HCT116 (cell line): ENCODE measurements around the gene ABCC2. TPM values are rescaled to one million over a fixed set of nuclear protein-coding genes. Genes with fewer than 3 reads are reported as not detected.

Experiments
- ATAC-seq: fragments of 200-7000 bp; cut with Tn5 transposase; 2 replicates; pipeline ENCODE4 v1.9.1; 2020; ENCODE audit warnings: mild to moderate bottlenecking, moderate library complexity
- BruUV-seq: library from RNA; stranded (reverse); fragments of 400-500 nt; replicated peaks from 2 replicates; lab custom pipeline; 2021; lab: Mats Ljungman, UMichigan
- CTCF ChIA-PET: fragments of 300-600 bp; sonication (Branson Sonifier 250); formaldehyde crosslinking; loops from one replicate; lab custom pipeline; 2021; ENCODE audit warnings: antibody characterized with exemption; lab: Charles Lee
- POLR2A ChIA-PET: fragments of 300-600, 350-600 bp; sonication (Branson Sonifier 250); formaldehyde crosslinking; loops from one replicate; lab custom pipeline; 2021; ENCODE audit warnings: antibody characterized with exemption; lab: Charles Lee
- RAD21 ChIA-PET, 2 experiments: fragments of 300-600 bp; sonication (Branson Sonifier 250); formaldehyde crosslinking; loops; one replicate each; lab custom pipeline; 2023; ENCODE audit warnings: low total read pairs in 2 of 2; ENCODE audit not compliant: uncharacterized antibody in 2 of 2, unreplicated experiment in 2 of 2, low non-redundant PET in 1 of 2; lab: Charles Lee
- DNase-seq: peaks from one replicate; pipeline ENCODE4 v3.0.0-alpha.2; 2010; ENCODE audit warnings: low read depth, low spot score
- H2AFZ ChIP-seq: fragments of 200-600 bp; shearing (Covaris generic), sonication (generic); 2 replicates; pipeline ENCODE4 v1.6.1; 2017; ENCODE audit warnings: low read depth, mixed run types, mixed read lengths, antibody characterized with exemption, low read length; ENCODE audit not compliant: poor library complexity, severe bottlenecking
- H3K27ac ChIP-seq: 2 replicates; pipeline ENCODE4 v1.5.1; 2012; ENCODE audit warnings: low read depth, low read length
- H3K27me3 ChIP-seq: fragments of 200-600 bp; sonication (generic); 2 replicates; pipeline ENCODE4 v1.6.1; 2016; ENCODE audit warnings: mixed run types, low read length, mixed read lengths; ENCODE audit not compliant: insufficient read depth
- H3K36me3 ChIP-seq, 2 experiments: fragments of 200-500 bp in 1 of 2; fragments of 200-600 bp in 1 of 2; sonication (Bioruptor generic) in 1 of 2; sonication (generic) in 1 of 2; 2 replicates each; pipeline versions ENCODE4 v1.5.1 to v1.6.1; 2014 to 2016; ENCODE audit warnings: low read length in 2 of 2, inconsistent platforms in 1 of 2, mixed read lengths in 1 of 2, mixed run types in 1 of 2; ENCODE audit not compliant: insufficient read depth in 2 of 2, control insufficient read depth in 1 of 2
- H3K4me1 ChIP-seq, 2 experiments: fragments of 200-600 bp in 1 of 2; sonication (generic) in 1 of 2; 2 replicates each; pipeline versions ENCODE4 v1.5.1 to v1.6.1; 2012 to 2017; ENCODE audit warnings: low read length in 2 of 2, inconsistent platforms in 1 of 2, mild to moderate bottlenecking in 1 of 2, mixed read lengths in 1 of 2, mixed run types in 1 of 2, moderate library complexity in 1 of 2; ENCODE audit not compliant: insufficient read depth in 2 of 2, control insufficient read depth in 1 of 2
- H3K4me2 ChIP-seq: fragments of 200-600 bp; sonication (generic); 2 replicates; pipeline ENCODE4 v1.6.1; 2017; ENCODE audit warnings: mixed run types, low read length, mixed read lengths
- H3K4me3 ChIP-seq, 2 experiments: fragments of 200-600 bp in 1 of 2; sonication (generic) in 1 of 2; replicated peaks in 1 of 2; 2 replicates each; pipeline ENCODE4 v1.5.1; 2011 to 2016; ENCODE audit warnings: low read length in 2 of 2, control low read depth in 1 of 2, low read depth in 1 of 2, mild to moderate bottlenecking in 1 of 2, mixed read lengths in 1 of 2, mixed run types in 1 of 2
- H3K79me2 ChIP-seq: fragments of 200-600 bp; sonication (generic); 2 replicates; pipeline ENCODE4 v1.6.1; 2017; ENCODE audit warnings: mild to moderate bottlenecking, mixed run types, low read length, moderate library complexity, mixed read lengths; ENCODE audit not compliant: insufficient read depth
- H3K9ac ChIP-seq: fragments of 200-600 bp; sonication (generic); 2 replicates; pipeline ENCODE4 v1.6.1; 2016; ENCODE audit warnings: low read length, mixed read lengths
- H3K9me2 ChIP-seq: fragments of 200-600 bp; sonication (generic), shearing (Covaris generic); 2 replicates; pipeline ENCODE4 v1.6.1; 2017; ENCODE audit warnings: mixed run types, mild to moderate bottlenecking, moderate library complexity; ENCODE audit not compliant: insufficient read depth
- H3K9me3 ChIP-seq, 2 experiments: fragments of 200-500 bp in 1 of 2; fragments of 200-600 bp in 1 of 2; sonication (Bioruptor generic) in 1 of 2; sonication (generic) in 1 of 2; 2 replicates each; pipeline ENCODE4 v1.6.1; 2014 to 2017; ENCODE audit warnings: low read length in 2 of 2, mixed read lengths in 2 of 2, inconsistent platforms in 1 of 2, low read depth in 1 of 2, mild to moderate bottlenecking in 1 of 2, mixed run types in 1 of 2, moderate library complexity in 1 of 2; ENCODE audit not compliant: control insufficient read depth in 1 of 2, insufficient read depth in 1 of 2
- H4K20me1 ChIP-seq: fragments of 200-600 bp; sonication (generic), shearing (Covaris generic); 2 replicates; pipeline ENCODE4 v1.6.1; 2017; ENCODE audit warnings: mixed run types, mild to moderate bottlenecking, moderate library complexity; ENCODE audit not compliant: insufficient read depth
- ATF3 ChIP-seq: IDR thresholded peaks from 2 replicates; pipeline ENCODE4 v1.6.1; 2012
- EGR1 ChIP-seq: IDR thresholded peaks from 2 replicates; pipeline ENCODE4 v1.6.1; 2012; ENCODE audit warnings: low read depth
- RAD21 ChIP-seq: IDR thresholded peaks from 2 replicates; pipeline ENCODE4 v1.6.1; 2012; ENCODE audit warnings: low read depth, mild to moderate bottlenecking
- SIN3A ChIP-seq: IDR thresholded peaks from 2 replicates; pipeline ENCODE4 v1.6.1; 2012; ENCODE audit warnings: low read depth
- YY1 ChIP-seq: IDR thresholded peaks from 2 replicates; pipeline ENCODE4 v1.6.1; 2011; ENCODE audit warnings: low read length, low read depth, moderate library complexity, mild to moderate bottlenecking; ENCODE audit not compliant: insufficient replicate concordance; ENCODE audit errors: extremely low read depth
- intact Hi-C: fragments of 100-400 bp; cut with micrococcal nuclease; formaldehyde crosslinking; loops from 2 replicates; pipeline ENCODE4 v1.10.0; 2022
- total RNA-seq: library from RNA; stranded (reverse); gene quantifications from one replicate; pipeline ENCODE4 v1.2.1, GENCODE V29; 2021; ENCODE audit not compliant: unreplicated experiment
- TF ChIP-seq, protein P1 (sequence below), 3 experiments: fragments of 200-600 bp in 1 of 3; sonication (generic) in 1 of 3; IDR thresholded peaks in 2 of 3; conservative IDR thresholded peaks in 1 of 3; 2 replicates each; pipeline ENCODE4 v1.5.1; 2012 to 2017; ENCODE audit warnings: low read depth in 2 of 3, low read length in 2 of 3, antibody characterized with exemption in 1 of 3, borderline replicate concordance in 1 of 3, control low read depth in 1 of 3, mild to moderate bottlenecking in 1 of 3, mixed read lengths in 1 of 3, mixed run types in 1 of 3, moderate library complexity in 1 of 3; ENCODE audit not compliant: insufficient read depth in 1 of 3

The ABCC2 gene
- total RNA-seq, 1 experiment from 2014 or later, result 88.2 TPM

DNA sequence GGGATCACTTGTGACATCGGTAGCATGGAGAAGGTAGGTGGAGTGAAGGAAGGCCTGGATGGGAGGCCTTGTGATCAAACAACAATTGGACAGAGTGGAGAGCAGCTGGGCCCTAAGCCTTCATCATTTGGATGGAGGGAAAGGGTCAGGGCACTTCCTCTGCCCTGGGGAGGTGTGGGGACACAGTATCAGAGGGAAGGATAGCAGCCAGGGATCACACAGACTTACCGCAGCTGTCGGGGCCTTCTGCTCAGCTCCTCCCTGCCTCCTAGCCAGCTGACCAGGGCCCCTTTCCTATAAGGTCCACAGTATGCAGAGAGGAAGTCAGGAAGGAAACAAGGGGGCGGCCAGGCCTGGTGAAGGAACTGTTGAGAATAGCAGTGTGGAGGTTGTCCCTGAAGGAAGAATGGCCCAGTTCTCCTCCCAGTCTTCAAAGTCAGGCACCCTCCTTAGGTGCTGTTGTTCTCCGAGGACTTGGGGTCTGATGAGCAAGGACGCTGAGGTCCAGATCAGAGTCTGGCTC is 62.1 kb downstream of the ABCC2 start (continued):
- TF ChIP-seq YY1 (no peak), EGR1 (no peak), SIN3A (no peak)

GRCh38 chr10:99845837-99846382 is 63.5 kb downstream of the ABCC2 start:
- H3K27me3 ChIP-seq, result no peaks in the 10 kb centered on the region
- H3K9ac ChIP-seq, result no peak overlapping the region
- H3K4me1 ChIP-seq, result no peaks in the 10 kb centered on the region
- POLR2A ChIA-PET, result interaction anchor here (0.8 to 1.2 kb wide), 4 partner anchors 114 to 250 kb away, joined by 3 to 4 read pairs (median 3); partner anchors contain the start of genes COX15 and CUTC
- 0 out of 2 replicates have a peak overlapping the region, but pooled peaks have one; percentile 2 for H3K27ac ChIP-seq
- H2AFZ ChIP-seq, result peak overlapping the region; percentile 7
- no peaks in the 10 kb centered on the region for H3K9me3 ChIP-seq
- no peak overlapping the region for H3K4me3 ChIP-seq
- no TSS peak for BruUV-seq
- peak; percentile 64 for TF ChIP-seq YY1
- TF ChIP-seq, protein P1, sequence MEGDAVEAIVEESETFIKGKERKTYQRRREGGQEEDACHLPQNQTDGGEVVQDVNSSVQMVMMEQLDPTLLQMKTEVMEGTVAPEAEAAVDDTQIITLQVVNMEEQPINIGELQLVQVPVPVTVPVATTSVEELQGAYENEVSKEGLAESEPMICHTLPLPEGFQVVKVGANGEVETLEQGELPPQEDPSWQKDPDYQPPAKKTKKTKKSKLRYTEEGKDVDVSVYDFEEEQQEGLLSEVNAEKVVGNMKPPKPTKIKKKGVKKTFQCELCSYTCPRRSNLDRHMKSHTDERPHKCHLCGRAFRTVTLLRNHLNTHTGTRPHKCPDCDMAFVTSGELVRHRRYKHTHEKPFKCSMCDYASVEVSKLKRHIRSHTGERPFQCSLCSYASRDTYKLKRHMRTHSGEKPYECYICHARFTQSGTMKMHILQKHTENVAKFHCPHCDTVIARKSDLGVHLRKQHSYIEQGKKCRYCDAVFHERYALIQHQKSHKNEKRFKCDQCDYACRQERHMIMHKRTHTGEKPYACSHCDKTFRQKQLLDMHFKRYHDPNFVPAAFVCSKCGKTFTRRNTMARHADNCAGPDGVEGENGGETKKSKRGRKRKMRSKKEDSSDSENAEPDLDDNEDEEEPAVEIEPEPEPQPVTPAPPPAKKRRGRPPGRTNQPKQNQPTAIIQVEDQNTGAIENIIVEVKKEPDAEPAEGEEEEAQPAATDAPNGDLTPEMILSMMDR (IDR thresholded peaks at IDR 0.05 in 2 of 3, conservative IDR thresholded peaks at IDR 0.05 in 1 of 3; ENCODE audit: borderline replicate concordance in 1 of 3, insufficient read depth in 1 of 3, low read depth in 2 of 3, low read length in 2 of 3), result peak; percentile 95 to 100 (median 97)
- peak; percentile 99 for TF ChIP-seq RAD21
- no peak for TF ChIP-seq ATF3
- no peaks in the 10 kb centered on the region for H3K9me2 ChIP-seq
- intact Hi-C loops, result loop anchor here (1.0 to 10.0 kb wide), 6 partner anchors 200 to 589 kb away; partner anchors contain the start of gene ERLIN1
- RAD21 ChIA-PET, result interaction anchor here (0.6 to 1.5 kb wide), 11 partner anchors 14 to 325 kb away, joined by 3 to 6 read pairs (median 3); partner anchors contain the start of genes COX15 (in 2 of the 2), CUTC (in 2 of the 2) and DNMBP (in 1 of the 2)
- no peaks in the 10 kb centered on the region for H3K79me2 ChIP-seq
- CTCF ChIA-PET, result interaction anchor here (0.6 to 4.0 kb wide), 45 partner anchors 9 to 1033 kb away, joined by 3 to 68 read pairs (median 4); partner anchors contain the start of genes DNMBP and PKD2L1
- DNase-seq (peak; percentile 86), ATAC-seq (peak; percentile 89)
- peaks cover 30 to 70% of the 10 kb centered on the region in 2 experiments; a peak in 3 of 4 replicates for H3K36me3 ChIP-seq
- H3K4me2 ChIP-seq, result no peak overlapping the region
- no peaks in the 10 kb centered on the region for H4K20me1 ChIP-seq
